Frontal cortex (tissue), 4 donors: ENCODE data around the gene ATRIP. TPM values are rescaled to one million over a fixed set of nuclear protein-coding genes. Genes with fewer than 3 reads are reported as not detected.
"Not testable (repeated sequence)": the region's sequence is repeated elsewhere in the genome, so short reads cannot be mapped to it uniquely, and the experiment has no call there.

Experiments
- DNase-seq, 2 donors: peaks; one replicate each; pipeline ENCODE4 v3.0.0; 2012; ENCODE audit warnings: low spot score in 2 of 2
- FAIRE-seq: peaks from 2 replicates; lab custom pipeline; 2012; peaks lifted over from hg19 to GRCh38; lab: Jason Lieb, UNC
- total RNA-seq: library from RNA; depleted of rRNA; stranded (reverse); fragments of >200 nt; gene quantifications from one replicate; pipeline ENCODE4 v1.2.3, GENCODE V29; 2014
- donor health status: control.
- donor health status: control.
- donor health status: control.

The ATRIP gene
- total RNA-seq, 1 donor from 2014 or later: 7.3 TPM

GRCh38 chr3:48465531-48466378 lies 19.2 kb downstream of the ATRIP start:
- peak; percentile 85 to 97 for DNase-seq

GRCh38 chr3:48466386-48467109 lies 20.0 kb downstream of the ATRIP start:
- no peak for FAIRE-seq
- no peak for DNase-seq

More at GRCh38 chr3:48465531-48466378, 19.2 kb downstream of the ATRIP start:
- FAIRE-seq: peak; percentile 93

DNA sequence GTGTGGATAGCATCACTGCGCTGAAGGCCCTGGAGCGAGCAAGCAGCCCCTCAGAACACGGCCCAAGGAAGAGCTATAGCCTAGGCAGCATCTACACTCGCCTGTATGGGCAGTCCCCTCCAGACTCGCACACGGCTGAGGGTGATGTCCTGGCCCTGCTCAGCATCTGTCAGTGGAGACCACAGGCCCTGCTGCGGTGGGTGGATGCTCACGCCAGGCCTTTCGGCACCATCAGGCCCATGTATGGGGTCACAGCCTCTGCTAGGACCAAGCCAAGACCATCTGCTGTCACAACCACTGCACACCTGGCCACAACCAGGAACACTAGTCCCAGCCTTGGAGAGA lies 20.5 kb downstream of the ATRIP start:
- DNase-seq (no peak), FAIRE-seq (no peak)

DNA sequence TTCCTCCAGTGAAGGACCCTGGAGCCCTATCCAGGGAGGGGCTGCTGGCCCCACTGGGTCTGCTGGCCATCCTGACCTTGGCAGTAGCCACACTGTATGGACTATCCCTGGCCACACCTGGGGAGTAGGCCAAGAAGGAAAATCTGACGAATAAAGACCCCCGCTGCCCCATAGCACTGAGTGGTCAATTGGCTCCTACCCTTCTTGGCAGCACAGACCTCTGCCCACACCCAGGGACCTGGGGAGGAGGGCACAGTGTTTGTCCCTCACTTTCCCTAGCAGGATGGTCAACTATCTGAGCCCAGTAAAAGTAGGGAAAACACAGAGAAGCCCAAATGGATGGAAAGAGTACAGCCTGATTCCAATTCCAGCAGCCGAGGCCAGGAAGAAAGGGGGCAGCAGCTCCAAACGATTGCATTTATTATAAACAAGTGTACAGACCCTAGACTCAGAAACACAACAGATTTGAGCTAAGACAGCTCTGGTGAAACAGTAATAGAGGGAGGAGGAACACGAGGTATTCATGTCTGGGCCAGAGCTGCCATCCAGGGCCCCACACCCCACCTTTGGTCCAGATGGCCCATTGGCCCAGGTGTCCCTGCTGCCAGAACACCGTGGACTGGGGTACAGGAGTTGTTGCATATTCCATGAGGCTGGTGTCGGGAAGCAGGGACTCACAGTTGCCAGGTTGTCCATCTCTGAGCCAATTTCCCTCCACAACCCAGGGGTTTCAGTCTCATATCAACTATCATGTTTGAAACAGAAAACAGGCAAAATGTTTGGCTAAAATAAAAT lies 21.1 kb downstream of the ATRIP start:
- FAIRE-seq (no peak), DNase-seq (no peak)

DNA sequence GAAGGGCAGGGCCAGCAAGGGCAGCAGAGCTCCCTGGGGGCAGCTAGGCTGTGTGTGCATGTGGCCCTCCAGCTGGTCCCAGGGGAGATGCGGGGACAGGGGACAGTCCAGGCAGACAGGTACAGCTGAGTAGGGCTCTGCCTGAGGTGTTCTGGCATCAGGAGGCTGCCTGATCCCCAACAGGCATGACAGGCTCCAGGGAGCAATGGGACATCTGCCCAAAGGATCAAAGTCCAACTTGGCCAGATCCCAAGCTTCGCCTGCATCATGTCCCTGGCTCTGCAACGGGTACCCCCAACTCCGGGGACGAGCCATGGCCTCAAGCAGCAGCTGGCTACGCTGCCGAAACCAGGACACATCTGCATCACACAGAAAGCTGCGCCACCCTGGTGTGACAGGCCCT lies 21.8 kb downstream of the ATRIP start:
- FAIRE-seq (no peak), DNase-seq (no peak)

- no peak for FAIRE-seq
- DNase-seq: no peak
Measured at GRCh38 chr3:48469046-48469915, 22.7 kb downstream of the ATRIP start.

DNA sequence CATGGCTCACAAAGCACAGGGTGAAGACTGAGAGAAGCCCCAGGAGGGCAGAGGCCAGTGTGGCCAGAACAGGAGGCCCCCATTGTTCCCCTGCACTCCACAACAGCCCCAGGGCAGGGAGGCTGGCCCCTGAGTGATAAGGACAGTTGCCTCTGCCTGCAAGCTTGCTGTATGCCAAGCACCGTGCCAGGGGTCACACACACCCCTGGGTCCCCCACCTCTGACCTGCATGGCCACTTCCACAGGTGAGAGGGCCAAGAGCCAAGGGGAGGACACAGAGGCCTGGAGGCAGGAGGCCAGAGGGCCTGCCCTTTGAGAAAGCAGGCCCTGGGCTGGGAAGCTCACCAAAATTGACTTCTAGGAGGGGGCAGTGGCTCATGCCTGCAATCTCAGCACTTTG lies 23.7 kb downstream of the ATRIP start:
- no peak for FAIRE-seq
- DNase-seq: no peak

DNA sequence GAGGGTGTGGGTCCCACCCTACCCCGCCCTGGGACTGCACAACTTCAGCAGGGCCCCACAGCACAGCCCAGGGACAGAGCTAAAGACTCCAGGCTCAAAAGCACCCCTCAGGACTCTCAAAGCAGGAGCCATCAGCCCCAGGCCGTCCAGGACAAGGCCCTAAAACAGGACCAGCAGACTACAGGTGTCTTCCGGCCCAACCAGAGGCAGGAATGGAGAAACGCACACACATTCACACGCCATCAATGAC lies 26.1 kb downstream of the ATRIP start:
- FAIRE-seq (no peak), DNase-seq (peak in 1 of 2 donors; percentile 37)

- FAIRE-seq (no peak), DNase-seq (peak; percentile 66 to 91)
Measured at GRCh38 chr3:48472923-48473616, 26.5 kb downstream of the ATRIP start.

- no peak for FAIRE-seq
Measured at GRCh38 chr3:48473617-48473952, 27.0 kb downstream of the ATRIP start.

DNA sequence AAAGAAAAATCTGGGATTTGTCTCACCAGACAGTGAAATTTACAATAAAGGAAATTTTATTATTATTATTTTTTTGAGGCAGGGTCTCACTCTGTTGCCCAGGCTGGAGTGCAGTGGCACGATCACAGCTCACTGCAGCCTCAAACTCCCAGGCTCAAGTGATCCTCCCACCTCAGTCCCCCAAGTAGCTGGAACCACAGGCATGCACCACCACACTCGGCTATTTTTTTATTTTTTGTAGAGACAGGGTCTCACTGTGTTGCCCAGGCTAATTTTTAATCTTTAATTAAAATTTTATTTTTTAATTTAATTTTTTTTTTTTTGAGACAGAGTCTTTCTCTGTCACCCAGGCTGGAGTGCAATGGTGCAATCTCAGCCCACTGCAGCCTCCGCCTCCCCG lies 27.5 kb downstream of the ATRIP start:
- DNase-seq, FAIRE-seq: not testable (repeated sequence)

More at GRCh38 chr3:48473617-48473952, 27.0 kb downstream of the ATRIP start:
- no peak for DNase-seq

DNA sequence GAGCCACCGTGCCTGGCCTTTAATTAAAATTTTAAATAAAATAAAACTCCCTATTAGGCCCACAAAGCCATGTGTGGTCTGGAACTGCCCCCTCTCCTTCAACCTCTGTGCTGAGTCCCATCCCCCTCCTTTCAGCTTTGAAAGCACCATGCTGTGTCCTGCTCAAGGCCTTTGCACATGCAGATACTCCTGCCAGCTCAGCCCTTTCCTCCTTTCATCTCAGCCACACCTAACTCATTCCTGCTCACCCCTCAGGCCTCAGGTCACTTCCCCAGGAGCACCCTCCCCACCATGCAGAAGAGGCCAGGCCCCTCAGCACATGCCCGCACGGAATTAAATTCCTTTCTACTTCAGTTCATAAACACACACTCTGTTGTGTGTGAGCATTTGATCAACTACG lies 28.1 kb downstream of the ATRIP start:
- no peak for FAIRE-seq
- no peak for DNase-seq

GRCh38 chr3:48475188-48475587 lies 28.7 kb downstream of the ATRIP start:
- FAIRE-seq: no peak
- no peak for DNase-seq

GRCh38 chr3:48476426-48477053 lies 30.0 kb downstream of the ATRIP start:
- DNase-seq (no peak), FAIRE-seq (no peak)

DNA sequence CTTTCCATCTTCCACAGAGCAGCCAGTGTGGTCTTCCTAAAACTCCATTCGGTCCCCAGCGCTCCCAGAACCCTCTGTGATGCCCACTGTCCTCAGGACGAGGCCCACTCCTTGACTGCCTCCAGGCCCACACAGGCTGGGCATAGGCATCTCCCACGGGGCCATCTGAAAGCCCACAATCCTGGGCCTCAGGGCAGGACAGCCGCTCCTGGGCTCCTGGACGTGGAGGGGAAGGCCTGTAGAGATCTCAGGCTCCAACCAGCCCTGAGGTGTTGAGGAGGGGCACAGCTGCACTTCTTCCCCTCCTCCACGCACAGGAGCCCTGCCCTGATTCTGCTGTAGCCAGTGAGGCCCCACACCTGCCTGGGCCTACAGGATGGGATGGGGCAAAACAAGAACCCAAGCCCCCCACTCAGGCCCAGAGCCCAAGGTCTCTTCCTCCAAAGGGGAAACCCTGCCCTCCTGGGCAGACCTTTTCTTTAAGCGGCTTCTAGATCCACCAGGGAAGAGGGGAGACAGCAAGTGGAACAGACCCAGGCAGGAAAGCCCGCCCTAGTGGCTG lies 31.5 kb downstream of the ATRIP start:
- DNase-seq: no peak
- no peak for FAIRE-seq

GRCh38 chr3:48478626-48479555 lies 32.4 kb downstream of the ATRIP start:
- DNase-seq (no peak), FAIRE-seq (no peak)

GRCh38 chr3:48480891-48481290 lies 34.4 kb downstream of the ATRIP start:
- DNase-seq, FAIRE-seq: not testable (repeated sequence)
